Measurements from ENCODE around the gene AK5. TPM values are rescaled to one million over a fixed set of nuclear protein-coding genes. Genes with fewer than 3 reads are reported as not detected.

Gene AK5
- total RNA-seq, 1 donor from 2014 or later: not detected

- H3K4me1 Mint-ChIP-seq: peaks cover 27% of the 10 kb centered on the region
- H3K4me3 Mint-ChIP-seq: no peak overlapping the region
- no peak for TF ChIP-seq CTCF (IDR thresholded peaks at IDR 0.05; ENCODE audit: unreplicated experiment)
These were observed 271.9 kb downstream of the AK5 start for GRCh38 chr1:77553568-77554291.

GRCh38 chr1:77556045-77556444 is 274.2 kb downstream of the AK5 start:
- H3K27me3 Mint-ChIP-seq (ENCODE audit: low read depth): no peaks in the 10 kb centered on the region
- peaks cover 27% of the 10 kb centered on the region for H3K4me1 Mint-ChIP-seq
- H3K4me3 Mint-ChIP-seq: no peak overlapping the region
- peaks cover 19% of the 10 kb centered on the region for H3K9me3 Mint-ChIP-seq
- no peak for DNase-seq (ENCODE audit: low spot score in 2 of 2, unreplicated experiment in 2 of 2)
- H3K36me3 Mint-ChIP-seq: peaks cover 14% of the 10 kb centered on the region
- TF ChIP-seq CTCF (IDR thresholded peaks at IDR 0.05; ENCODE audit: unreplicated experiment): no peak
- H3K27ac Mint-ChIP-seq: no peak overlapping the region

More at GRCh38 chr1:77553568-77554291, 271.9 kb downstream of the AK5 start:
- DNase-seq (ENCODE audit: low spot score in 2 of 2, unreplicated experiment in 2 of 2): no peak
- Mint-ChIP-seq H3K9me3 (peaks cover 15% of the 10 kb centered on the region), H3K27ac (no peak overlapping the region), H3K27me3 (ENCODE audit: low read depth) (no peaks in the 10 kb centered on the region), H3K36me3 (peaks cover 11% of the 10 kb centered on the region)

- Mint-ChIP-seq H3K27me3 (ENCODE audit: low read depth) (no peaks in the 10 kb centered on the region), H3K9me3 (peaks cover 19% of the 10 kb centered on the region), H3K27ac (no peak overlapping the region), H3K4me1 (peaks cover 27% of the 10 kb centered on the region), H3K36me3 (peaks cover 17% of the 10 kb centered on the region), H3K4me3 (no peak overlapping the region)
- no peak for TF ChIP-seq CTCF (IDR thresholded peaks at IDR 0.05; ENCODE audit: unreplicated experiment)
- no peak for DNase-seq (ENCODE audit: low spot score in 2 of 2, unreplicated experiment in 2 of 2)
These were observed 275.2 kb downstream of the AK5 start for GRCh38 chr1:77557053-77557452.

- H3K36me3 Mint-ChIP-seq: peaks cover 17% of the 10 kb centered on the region
These were observed 276.9 kb downstream of the AK5 start for GRCh38 chr1:77558591-77559164.

GRCh38 chr1:77560741-77561140 is 278.9 kb downstream of the AK5 start:
- TF ChIP-seq CTCF (IDR thresholded peaks at IDR 0.05; ENCODE audit: unreplicated experiment): no peak
- no peak for DNase-seq (ENCODE audit: low spot score in 2 of 2, unreplicated experiment in 2 of 2)
- Mint-ChIP-seq H3K27me3 (ENCODE audit: low read depth) (no peaks in the 10 kb centered on the region), H3K36me3 (peaks cover 24% of the 10 kb centered on the region), H3K4me3 (no peak overlapping the region), H3K27ac (peak overlapping the region; percentile 35), H3K9me3 (peaks cover 16% of the 10 kb centered on the region), H3K4me1 (peaks cover 19% of the 10 kb centered on the region)

More at GRCh38 chr1:77558591-77559164, 276.9 kb downstream of the AK5 start:
- no peak for TF ChIP-seq CTCF (IDR thresholded peaks at IDR 0.05; ENCODE audit: unreplicated experiment)
- no peak for DNase-seq (ENCODE audit: low spot score in 2 of 2, unreplicated experiment in 2 of 2)
- Mint-ChIP-seq H3K27ac (no peak overlapping the region), H3K27me3 (ENCODE audit: low read depth) (no peaks in the 10 kb centered on the region), H3K9me3 (peaks cover 19% of the 10 kb centered on the region), H3K4me3 (no peak overlapping the region), H3K4me1 (peaks cover 30% of the 10 kb centered on the region)
